ENCODE measurements around the gene ENOPH1.
A peak's percentile ranks its signal among the peaks of the same experiment; 100 is the strongest.
"Not testable (repeated sequence)": the region's sequence is repeated elsewhere in the genome, so short reads cannot be mapped to it uniquely, and the experiment has no call there.

ENOPH1 gene

DNA sequence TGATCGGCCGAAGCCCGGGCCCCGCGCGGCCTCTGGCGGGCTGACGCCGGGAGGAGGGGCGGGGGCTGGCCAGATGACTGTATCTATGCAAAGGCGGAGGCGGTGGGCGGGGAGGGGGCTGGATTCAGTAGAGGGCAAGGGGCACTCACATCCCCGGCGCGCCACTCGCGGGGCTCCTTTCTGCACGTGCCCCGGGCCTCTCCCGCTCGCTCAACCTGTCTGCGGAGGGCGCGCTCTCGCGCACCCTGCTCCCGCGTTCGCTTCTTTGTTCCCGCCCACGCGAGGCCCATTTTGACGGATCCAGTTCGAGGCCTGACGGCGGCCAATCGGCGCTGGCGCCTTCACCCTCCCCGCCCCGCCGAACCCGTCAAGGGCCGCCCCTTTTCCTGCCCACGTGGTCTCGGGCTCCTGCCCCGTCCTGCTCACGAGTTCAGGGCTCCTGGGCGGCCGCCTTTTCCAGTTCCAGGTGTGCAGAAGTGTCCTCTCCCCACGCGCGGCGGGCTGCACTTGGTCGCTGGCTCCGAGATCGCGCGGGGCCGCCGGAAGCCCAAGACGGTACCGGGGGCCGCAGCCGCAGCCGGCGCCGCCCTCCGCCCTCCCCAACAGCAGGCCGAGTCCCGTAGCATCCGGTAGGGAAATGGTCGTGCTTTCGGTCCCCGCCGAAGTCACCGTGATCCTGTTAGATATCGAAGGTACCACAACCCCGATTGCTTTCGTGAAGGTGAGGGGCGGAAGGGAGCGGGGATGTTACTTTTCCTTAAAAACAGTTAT lies at the start of gene ENOPH1, which contains the start of gene HNRNPDL:
ENOPH1 (plus strand) TSS at position 398 of the 771 bp plus-strand sequence; CDS start at position 638, 240 bp downstream.
HNRNPDL (minus strand) TSS at position 270 of the 771 bp plus-strand sequence. CDS start 772 bp downstream, outside the sequence.
- peak; percentile 78 for DNase-seq (ENCODE audit: low read depth)

DNA sequence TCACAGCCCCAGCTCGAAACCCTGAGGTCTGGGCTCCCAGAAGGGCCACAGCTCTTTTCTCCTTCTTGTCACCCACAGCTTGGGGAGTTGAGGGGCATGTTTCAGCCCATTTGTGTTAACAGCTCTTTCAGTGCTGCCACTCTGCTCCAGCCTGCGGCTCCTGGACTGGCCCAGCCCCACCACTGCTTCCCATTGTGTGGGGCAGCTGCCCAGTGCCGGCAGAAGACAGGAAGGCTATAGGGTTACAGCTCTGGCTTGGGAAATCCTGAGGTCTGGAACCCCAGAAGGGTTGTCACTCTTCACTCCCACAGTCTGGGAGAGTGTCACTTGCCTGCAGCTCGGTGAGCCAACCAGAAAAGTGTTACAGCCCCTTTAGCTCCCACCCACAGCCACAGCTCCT lies 49.6 kb upstream of the ENOPH1 start:
- DNase-seq (ENCODE audit: low read depth) = no peak

- no peak for DNase-seq (ENCODE audit: low read depth)
These were observed 49.2 kb upstream of the ENOPH1 start for GRCh38 chr4:82381235-82381634.

- no peak for DNase-seq (ENCODE audit: low read depth)
These were observed 48.6 kb upstream of the ENOPH1 start for GRCh38 chr4:82381661-82382296.

DNA sequence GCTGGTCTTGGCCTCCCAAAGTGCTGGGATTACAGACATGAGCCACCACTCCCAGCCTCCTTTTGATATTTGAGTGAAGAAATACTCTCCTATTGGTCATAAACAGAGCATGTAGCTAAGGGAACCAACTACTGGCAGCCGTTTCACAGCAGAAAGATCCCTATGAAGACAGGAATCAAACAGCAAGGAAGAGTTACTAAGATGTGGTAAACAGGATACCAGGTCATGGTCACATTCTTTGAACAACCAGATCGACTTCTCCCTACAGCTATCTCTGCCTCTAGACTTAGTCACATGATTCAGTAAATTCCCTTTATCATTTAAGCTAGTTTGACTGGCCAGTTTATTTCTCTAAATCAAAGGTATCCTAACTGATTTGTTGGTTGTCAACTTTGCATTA lies 47.6 kb upstream of the ENOPH1 start:
- no peak for DNase-seq (ENCODE audit: low read depth)

DNA sequence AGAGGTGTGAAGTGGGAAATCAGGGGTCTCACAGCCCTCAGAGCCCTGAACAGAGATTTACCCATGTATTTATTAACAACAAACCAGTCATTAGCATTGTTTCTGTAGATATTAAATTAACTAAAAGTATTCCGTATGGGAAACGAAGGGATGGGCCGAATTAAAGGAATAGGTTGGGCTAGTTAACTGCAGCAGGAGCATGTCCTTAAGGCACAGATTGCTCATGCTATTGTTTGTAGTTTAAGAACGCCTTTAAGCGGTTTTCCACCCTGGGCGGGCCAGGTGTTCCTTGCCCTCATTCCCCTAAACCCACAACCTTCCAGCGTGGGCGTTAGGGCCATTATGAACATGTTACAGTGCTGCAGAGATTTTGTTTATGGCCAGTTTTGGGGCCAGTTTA lies 44.1 kb upstream of the ENOPH1 start:
- not testable (repeated sequence) for DNase-seq (ENCODE audit: low read depth)

DNA sequence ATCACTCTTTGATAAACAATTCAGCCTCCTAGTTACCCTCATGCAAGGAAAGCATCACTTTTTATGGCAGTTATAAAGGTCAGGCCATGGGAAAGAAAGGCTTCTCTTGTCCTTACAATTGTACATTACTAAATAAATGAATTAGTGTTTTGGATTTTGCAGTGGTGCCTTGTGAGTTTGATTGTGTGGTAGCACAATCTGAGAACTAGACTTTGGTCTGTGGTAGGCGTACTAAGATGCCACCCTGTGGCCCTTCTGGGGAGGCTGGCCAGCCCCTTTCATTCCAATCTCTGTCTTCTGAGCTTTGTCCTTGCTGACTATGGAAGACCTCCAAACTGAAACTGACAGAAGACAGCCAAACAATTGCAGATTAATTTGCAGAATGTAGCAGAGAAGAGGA lies 42.0 kb upstream of the ENOPH1 start:
- DNase-seq (ENCODE audit: low read depth) = no peak

GRCh38 chr4:82390061-82390460 lies 40.3 kb upstream of the ENOPH1 start:
- not testable (repeated sequence) for DNase-seq (ENCODE audit: low read depth)

- DNase-seq (ENCODE audit: low read depth) = no peak
These were observed 35.5 kb upstream of the ENOPH1 start for GRCh38 chr4:82394896-82395295.

GRCh38 chr4:82397527-82397926 lies 32.9 kb upstream of the ENOPH1 start:
- DNase-seq (ENCODE audit: low read depth) = no peak

DNA sequence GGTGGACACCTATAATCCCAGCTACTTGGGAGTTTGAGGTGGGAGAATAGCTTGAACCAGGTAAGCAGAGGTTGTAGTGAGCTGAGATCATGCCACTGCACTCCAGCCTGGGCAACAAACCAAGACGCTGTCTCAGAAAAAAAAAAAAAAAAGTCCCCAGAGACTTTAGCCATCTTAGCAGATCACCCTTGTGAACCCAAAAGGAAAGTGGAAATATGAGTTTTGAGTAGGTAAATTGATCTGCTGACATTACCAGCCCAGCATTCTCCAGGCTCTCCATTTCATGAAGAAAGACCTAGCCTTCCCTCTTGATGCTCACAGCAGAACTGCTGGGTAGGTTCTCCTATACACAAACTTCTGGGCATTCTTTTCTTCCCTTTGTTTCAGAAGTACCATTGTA lies 32.1 kb upstream of the ENOPH1 start:
- DNase-seq (ENCODE audit: low read depth) = no peak

DNA sequence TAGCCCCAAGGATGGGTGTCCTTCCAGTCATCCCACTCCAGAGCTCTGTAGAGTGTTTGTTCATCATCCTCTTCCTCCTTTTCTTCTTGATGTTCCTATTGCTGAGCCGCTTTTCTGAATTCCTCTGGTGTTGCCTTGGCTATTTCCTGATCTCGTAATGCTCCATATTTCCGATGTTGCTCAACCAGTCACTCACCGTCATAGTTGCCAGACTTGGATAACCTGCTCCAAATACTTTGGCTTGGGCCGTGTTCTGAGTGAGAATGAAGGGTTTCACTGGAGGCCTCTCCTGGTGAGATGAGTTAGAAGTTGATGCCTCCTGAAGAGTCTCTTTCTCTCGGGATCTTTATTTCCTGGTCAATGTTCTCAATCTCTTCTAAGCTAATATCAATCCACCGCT lies 28.8 kb upstream of the ENOPH1 start:
- DNase-seq (ENCODE audit: low read depth) = no peak

- DNase-seq (ENCODE audit: low read depth) = no peak
These were observed 28.1 kb upstream of the ENOPH1 start for GRCh38 chr4:82402196-82402775.

DNA sequence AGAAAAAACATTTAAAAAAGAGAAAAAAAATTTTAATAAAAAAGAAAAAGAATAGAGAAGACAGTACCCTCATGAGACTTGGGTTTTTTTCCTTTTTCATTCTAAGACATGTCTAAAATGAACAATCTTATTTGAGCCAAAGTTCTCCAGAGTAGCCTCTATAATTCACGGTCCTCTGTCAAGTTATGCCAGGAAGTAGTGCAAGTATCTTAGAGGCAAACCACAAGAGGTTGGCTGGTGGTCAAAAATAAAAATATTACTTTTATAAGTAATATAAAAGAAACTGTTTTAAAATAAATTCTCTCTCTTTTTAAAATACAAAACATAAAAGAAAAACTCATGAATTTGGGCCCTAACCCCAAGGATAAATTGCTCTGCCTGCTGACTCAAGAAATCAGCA lies 26.7 kb upstream of the ENOPH1 start:
- no peak for DNase-seq (ENCODE audit: low read depth)

- DNase-seq (ENCODE audit: low read depth) = not testable (repeated sequence)
These were observed 15.3 kb upstream of the ENOPH1 start for GRCh38 chr4:82415061-82415460.

DNA sequence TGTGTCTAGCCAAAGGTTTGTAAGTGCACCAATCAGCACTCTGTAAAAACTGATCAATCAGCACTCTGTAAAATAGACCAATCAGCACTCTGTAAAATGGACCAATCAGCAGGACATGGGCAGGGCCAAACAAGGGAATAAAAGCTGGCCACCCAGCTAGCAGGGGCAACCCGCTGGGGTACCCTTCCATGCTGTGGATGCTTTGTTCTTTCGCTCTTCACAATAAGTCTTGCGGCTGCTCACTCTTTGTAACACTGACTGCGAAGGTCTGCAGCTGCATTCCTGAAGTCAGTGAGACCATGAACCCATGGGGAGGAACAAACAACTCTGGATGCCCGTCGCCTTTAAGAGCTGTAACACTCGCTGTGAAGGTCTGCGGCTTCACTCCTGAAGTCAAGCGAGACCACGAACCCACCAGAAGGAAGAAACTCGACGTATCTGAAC lies 14.4 kb upstream of the ENOPH1 start:
- no peak for DNase-seq (ENCODE audit: low read depth)

DNA sequence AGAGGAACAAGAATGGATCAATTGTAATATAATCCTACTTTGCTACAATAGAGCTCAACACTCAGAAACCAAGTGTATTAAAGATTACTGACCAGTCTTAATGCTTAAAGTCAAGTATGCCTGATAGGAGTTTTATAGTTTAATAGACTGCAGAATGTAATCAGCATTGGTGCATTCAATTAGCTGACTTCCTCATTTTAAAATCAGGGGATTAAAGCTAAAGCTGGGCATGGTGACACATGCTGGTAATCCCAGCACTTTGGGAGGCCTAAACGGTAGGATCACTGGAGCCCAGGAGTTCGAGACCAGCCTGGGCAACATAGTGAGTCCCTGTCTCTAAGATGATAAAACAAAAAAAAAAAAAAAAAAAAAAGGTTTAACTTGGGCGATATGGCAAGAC lies 10.9 kb upstream of the ENOPH1 start:
- DNase-seq (ENCODE audit: low read depth) = no peak

DNA sequence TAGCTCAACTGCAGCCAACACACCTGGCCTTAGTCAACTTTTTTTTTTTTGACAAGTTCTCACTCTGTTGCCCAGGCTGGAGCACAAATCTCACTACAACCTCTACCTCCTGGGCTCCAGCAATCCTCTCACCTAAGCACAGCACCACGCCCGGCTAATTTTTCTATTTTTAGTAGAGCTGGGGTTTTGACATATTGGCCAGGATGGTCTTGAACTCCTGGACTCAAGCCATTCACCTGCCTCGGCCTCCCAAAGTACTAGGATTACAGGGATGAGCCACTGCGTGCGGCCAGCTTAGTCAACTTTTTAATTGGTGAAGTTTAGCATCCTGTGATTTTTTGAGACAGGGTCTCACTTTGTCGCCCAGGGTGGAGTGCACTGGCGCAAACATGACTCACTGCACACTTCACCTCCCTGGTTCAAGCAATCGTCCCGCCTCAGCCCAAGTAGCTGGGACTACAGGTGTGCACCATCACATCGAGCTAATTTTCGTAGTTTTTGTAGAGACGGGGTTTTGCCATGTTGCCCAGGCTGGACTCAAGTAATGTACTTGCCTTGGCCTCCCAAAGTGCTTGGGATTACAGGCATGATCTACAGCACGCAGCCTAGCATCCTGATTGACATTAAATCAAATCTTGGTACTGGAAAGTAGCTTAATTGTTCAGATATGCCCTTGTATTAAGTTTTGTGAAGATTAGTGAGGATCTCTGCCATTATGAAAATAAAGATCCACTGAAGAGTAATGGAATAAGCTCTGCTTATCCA lies 8.4 kb upstream of the ENOPH1 start:
- DNase-seq (ENCODE audit: low read depth) = no peak

DNA sequence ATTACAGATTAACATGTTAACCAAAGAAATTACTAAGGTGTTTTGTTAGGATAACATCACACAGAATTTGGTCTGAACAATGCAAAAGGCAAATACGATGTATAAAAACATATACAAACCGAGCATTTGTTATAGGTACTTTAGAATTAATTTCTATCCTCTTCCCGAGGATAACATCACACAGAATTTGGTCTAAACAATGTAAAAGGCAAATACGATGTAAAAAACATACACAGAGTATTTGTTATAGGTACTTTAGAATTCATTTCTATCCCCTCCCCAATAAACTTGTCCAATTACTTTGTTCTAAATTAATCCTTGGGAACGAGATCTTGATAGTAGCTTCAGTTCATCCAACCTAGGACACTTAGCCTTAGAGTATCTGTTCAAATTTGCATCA lies 7.8 kb upstream of the ENOPH1 start:
- DNase-seq (ENCODE audit: low read depth) = no peak

GRCh38 chr4:82423245-82424054 lies 6.9 kb upstream of the ENOPH1 start:
- DNase-seq (ENCODE audit: low read depth) = no peak

DNA sequence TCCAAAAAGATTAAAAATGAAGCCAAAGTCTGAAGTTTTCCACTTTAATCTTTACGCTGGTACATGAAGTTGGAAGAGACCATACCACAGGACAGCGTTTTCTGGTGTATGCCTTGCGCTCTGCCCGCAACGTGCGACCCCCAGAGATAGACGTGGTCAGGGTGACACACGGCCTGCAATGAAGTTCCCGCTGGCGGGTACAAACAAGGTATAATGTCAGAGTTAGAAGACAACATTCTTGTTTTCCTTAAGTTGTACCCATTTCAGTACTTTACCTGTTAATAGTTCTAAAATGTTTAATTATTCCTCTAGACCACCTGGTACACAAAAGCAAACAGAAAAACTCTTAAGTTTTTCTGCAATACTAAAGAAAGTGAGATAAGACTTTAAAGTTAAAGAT lies 4.9 kb upstream of the ENOPH1 start:
- no peak for DNase-seq (ENCODE audit: low read depth)

Data from non-pigmented ciliary epithelial cell (primary cell).